Muscle of back (tissue), 11 donors: ENCODE results near the gene NDUFS7. TPM values are rescaled to one million over a fixed set of nuclear protein-coding genes. Genes with fewer than 3 reads are reported as not detected.

Source experiments
- DNase-seq, 3 donors: peaks; one replicate each; pipeline versions ENCODE4 v3.0.0 to v3.0.0-alpha.2; 2013
- polyA plus RNA-seq, 10 donors: library from polyadenylated mRNA; unstranded; fragments of 120-200 nt; gene quantifications; one replicate each; pipeline ENCODE4 v1.2.1, GENCODE V29; 2013; ENCODE audit not compliant: insufficient read length in 10 of 10

Gene NDUFS7
- polyA plus RNA-seq, 10 donors, result 51.3 to 94.1 (median 63.8) TPM

DNA sequence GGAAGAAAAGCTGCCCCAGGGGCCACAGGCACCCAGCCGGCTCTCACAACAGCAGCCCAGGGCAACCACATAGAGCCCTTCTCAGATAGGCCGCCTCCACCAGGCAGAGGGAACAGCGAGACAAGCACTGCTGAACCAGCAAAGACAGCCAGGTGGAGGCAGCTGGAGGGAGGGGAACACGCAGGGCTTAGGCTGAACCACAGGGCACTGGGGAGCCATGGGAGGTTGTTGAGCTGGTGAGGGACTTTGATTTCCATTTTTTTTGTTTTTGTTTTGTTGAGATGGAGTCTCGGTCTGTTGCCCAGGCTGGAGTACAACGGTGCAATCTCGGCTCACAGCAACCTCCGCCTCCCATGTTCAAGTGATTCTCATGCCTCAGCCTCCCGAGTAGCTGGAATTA is 14.1 kb downstream of the NDUFS7 start:
- no peak for DNase-seq

DNA sequence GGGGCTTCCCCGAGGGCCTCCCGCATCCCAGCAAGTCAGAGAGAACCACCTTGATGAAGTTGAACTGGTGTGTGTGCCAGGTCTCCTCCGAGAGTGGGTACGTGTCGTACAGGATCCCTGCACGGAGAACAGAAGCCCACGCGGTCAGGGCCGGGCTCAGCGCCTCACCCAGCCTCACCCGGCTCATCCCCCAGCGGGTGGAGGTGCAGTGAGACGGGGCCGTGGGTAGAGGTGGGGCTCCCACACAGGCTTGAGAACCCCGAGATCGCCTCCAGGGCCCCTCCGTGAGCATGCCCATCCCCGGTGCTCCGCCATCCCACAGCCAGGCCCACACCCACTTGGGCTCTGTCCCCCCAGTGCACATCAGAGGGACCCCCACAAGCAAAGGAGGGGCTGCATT is 15.4 kb downstream of the NDUFS7 start:
- no peak for DNase-seq

DNA sequence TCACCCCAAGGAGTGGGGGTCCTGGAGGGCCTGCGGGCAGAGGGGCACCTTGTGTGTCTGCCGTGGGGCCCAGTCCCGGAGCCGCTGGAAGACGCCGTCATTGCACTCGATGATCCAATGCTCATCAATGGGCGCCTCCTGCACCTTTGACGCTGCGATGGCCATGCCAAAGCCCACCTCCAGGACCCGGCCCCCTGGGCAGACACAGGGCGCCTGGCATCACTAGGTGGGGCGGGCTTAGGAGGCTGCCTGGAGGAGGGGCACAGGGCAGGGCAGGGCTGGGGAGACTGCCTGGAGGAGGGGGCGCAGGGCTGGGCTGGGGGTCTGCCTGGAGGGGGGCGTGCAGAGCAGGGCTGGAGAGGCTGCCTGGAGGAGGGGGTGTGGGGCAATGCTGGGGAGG is 16.0 kb downstream of the NDUFS7 start:
- no peak for DNase-seq

- DNase-seq, result peak; percentile 62 to 70 (median 70)
Measured at GRCh38 chr19:1400281-1401137, 16.8 kb downstream of the NDUFS7 start.

DNA sequence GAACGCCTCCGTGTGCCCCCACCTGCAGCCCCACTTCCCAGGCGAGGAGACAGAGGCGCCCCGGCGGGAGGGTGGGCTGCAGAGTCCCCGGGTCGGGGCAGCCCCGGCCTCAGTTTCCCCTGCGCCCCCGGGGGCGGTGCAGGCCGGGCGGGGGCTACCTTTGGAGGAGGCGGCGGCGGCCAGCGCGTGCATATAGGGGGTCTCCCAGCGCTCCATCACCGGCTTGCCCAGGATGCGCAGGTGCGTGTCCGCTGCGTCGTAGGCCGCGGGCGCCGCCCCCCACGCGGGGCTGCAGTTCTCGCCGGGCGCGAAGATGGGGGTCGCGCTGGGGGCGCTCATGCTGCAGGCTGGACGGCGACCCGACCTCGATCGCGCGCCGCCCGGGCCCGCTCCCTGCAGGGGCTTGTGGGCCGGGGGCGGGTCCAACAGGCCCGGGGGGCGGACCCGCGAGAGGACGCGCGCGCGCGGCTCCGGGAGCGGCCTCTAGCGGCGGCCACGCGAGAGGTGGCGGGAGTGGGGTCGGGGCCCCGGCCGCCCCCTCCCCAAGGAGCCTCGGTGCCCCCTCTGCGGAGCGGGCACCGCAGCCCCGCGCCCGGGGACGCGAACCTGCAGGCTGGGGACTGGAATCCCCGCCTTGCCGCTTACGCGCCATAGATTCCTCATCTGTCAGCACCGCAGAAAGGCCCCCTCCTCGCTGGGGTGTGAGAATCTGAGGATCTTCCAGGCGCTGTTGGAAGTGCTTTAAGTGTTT is 17.6 kb downstream of the NDUFS7 start, which contains the start of gene GAMT:
Gene GAMT (minus strand): TSS at position 405 of the 751 bp plus-strand sequence. CDS start 66 bp downstream, at position 339.
- peak; percentile 53 to 80 (median 64) for DNase-seq

GRCh38 chr19:1401889-1402217 is 18.1 kb downstream of the NDUFS7 start:
- DNase-seq, result no peak

- DNase-seq, result no peak
Measured at GRCh38 chr19:1402411-1403070, 18.8 kb downstream of the NDUFS7 start.

GRCh38 chr19:1406774-1407527 is 23.2 kb downstream of the NDUFS7 start:
- peak; percentile 99 to 100 (median 100) for DNase-seq

GRCh38 chr19:1407528-1408299 is 24.0 kb downstream of the NDUFS7 start, which contains the start of gene DAZAP1:
DAZAP1 (plus strand) TSS chr19:1407586; CDS start chr19:1407774, 188 bp downstream.
- DNase-seq, result no peak

DNA sequence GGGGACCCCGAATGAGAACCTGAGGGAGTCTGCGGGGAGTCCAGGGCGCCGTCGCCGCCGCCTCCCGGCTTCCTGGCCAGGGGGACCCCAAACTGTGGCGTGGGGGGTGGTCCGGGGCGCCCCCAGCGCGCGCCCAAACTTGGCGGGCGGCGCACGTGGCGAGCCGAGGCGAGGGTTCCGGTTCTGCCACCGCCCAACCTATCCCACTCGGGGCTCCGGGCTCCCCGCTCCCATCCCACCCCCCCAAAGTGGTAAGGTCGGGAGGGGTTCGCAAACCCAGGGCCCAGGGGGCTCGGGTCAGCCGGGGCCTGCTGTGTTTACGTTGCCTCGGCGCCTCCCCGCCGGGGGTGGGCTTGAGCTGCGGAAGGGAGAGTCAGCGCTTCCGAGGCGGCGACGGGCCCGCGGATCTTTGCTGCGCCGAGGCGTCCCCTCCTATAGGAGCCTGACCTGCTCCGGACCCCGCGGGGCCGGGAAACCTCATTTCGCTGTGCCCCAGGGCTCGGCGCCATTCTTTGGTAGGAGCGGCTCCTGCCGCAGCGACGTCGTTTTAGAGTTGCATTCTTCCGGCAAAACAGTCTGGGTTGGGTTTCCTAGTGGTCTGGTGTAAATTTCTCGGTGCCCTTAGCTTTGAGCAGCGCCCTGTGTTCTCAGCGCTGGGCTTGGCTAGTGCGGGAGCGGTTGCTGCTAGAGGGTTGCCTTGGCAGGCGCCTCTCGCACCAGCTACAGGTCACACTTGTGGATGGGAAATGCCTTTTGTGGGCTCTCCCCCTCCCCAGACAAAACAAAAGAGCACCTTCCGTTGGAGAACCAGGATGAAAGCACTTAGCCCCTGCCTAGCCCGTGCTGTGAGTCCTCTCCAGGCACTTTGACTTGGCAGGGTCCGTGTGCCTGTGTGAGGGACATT is 24.8 kb downstream of the NDUFS7 start:
- peak in 2 of 3 donors; percentile 63 to 79 for DNase-seq

GRCh38 chr19:1409204-1410005 is 25.7 kb downstream of the NDUFS7 start:
- no peak for DNase-seq

DNA sequence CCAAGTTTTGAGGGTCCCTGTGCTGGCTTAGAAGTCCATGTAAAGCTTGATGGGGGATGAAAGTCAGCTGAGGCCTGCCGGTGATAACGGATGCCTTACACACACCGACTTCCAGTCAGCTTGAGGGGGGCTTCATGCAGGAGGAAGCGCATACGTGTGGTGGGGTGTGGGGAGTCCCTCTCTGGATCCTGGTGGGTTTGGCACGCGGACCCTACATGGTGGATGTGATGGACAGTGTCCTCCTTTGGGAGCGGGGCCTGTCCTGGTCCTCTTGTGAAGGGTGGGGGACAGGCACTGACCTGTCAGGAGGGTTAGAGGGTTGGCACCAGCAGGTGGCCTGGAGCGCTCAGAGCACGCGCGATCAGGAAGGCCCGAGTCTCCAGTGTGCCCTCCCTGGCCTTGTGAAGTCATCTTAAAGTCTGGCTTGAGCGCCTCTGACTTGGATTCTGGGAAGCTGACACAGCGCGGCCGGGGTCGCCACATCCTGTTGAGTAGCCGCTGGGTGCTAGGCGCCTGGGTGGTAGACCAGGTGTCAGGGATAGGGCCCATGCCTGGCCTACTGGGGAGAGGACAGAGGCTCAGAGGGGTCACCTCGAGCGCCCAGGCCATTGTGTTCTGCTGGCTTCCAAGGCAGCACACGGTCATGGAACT is 26.6 kb downstream of the NDUFS7 start:
- no peak for DNase-seq

GRCh38 chr19:1410789-1411188 is 27.1 kb downstream of the NDUFS7 start:
- no peak for DNase-seq

GRCh38 chr19:1411255-1412191 is 27.8 kb downstream of the NDUFS7 start:
- peak in 1 of 3 donors; percentile 52 for DNase-seq

DNA sequence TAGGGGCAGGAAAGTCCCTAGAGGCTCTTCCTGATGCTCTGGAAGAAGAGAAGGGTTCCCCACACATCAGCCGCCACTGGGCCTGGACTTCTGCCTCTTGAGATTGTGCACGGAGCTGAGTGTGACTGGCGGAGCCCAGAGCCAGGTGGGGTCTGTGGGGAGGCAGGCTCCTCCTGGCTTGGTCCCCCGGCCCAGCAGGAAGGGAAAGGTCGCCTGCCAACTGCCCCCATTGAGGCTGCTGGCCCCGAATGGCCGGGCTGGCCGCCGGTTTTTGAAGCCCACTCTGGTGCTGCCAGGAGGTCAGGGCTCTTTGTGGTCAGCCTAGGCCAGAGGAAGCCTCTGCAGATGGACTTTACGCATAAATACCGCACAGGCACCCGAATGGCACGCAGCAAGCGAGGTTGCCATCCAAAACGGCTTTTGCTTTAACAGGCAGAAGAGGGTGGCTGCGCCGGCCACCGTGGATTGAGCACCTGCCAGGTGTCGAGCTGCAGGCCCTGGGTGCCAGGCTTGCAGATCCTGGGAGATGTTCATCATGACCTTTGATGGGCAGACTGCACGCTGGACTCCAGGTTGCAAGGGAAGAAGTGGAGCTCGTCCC is 28.7 kb downstream of the NDUFS7 start:
- DNase-seq, result no peak

GRCh38 chr19:1412995-1413800 is 29.5 kb downstream of the NDUFS7 start:
- no peak for DNase-seq
